HG03354 (cell line): Measurements from ENCODE around the gene CAPN1.
"Not testable (repeated sequence)": the region's sequence is repeated elsewhere in the genome, so short reads cannot be mapped to it uniquely, and the experiment has no call there.

Experiments used
- ATAC-seq: cut with Tn5 transposase; IDR thresholded peaks from one replicate; pipeline ENCODE4 v1.9.1; 2021; ENCODE audit warnings: mild to moderate bottlenecking; ENCODE audit not compliant: unreplicated experiment, poor library complexity, severe bottlenecking

The CAPN1 gene

DNA sequence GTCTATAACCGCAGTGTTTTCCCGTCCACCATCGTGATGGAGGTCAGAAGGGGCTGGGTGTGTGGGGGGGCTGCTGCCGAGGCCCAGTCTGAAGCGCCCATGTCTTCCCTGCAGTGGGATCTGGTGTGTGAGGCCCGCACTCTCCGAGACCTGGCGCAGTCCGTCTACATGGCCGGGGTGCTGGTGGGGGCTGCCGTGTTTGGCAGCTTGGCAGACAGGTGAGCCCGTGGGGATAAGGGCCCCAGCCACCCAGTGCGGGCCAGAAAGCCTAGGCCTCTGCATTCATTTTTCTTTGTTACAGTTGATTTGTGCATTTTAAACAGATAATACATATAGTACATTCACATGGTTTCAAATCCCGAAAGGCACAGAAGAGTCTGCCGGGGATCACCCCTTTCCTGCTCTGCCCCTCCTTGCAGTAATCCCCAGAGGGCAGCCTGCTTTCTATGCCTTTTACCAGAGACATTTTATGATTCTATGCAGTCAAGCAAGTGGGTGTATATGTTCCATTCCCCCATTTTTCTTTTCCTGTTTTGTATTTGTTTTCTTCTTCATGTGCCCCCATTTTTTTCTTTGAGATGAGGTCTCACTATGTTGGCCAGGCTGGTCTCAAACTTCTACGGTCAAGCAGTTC, 32.6 kb downstream of the CAPN1 start:
- ATAC-seq: no peak

DNA sequence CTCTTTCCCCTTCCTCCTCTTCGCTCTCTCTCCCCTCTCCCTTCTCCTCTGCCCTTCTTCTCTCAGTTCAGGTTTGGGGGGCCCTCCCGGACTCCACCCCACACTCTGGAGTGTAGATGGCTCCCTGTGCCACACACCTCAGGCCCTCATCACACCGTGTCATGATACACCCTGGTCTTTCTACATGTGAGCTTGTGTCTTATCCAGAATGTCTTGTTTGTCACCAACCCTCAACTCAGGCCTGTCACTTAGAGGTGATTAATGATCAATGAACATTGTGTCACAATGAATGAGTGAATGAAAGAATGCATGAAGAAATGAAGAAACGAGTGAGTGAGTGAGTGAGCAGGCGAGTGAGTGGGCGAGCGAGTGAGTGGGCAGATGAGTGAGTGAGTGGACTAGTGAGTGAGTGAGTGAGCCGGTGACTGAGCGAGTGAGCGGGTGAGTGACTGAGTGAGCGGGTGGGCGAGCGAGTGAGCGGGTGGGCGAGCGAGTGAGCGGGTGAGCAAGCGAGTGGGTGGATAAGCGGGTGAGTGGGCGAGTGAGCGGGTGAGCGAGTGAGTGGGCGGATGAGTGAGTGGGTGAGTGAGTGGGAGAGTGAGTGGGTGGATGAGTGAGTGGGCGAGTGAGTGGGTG, 33.8 kb downstream of the CAPN1 start:
- ATAC-seq: no peak

DNA sequence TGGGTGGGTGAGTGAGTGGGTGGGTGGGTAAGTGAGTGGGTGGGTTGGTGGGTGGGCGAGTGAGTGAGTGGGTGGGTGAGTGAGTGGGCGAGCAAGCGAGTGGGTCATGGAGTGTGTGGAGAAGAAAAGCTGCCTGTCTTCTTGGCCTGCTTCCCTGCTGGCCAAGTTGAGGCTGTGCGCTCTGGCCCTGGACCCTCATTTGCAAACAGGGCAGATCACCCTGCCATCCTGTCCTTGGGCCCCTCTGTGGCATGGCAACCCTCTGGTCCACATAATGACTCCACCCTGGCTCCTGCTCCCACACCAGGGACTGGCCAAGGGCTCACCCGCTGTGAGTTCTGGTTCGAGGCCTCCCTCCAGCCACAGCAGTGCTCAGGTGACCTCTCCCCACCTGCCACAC, 35.1 kb downstream of the CAPN1 start:
- no peak for ATAC-seq

DNA sequence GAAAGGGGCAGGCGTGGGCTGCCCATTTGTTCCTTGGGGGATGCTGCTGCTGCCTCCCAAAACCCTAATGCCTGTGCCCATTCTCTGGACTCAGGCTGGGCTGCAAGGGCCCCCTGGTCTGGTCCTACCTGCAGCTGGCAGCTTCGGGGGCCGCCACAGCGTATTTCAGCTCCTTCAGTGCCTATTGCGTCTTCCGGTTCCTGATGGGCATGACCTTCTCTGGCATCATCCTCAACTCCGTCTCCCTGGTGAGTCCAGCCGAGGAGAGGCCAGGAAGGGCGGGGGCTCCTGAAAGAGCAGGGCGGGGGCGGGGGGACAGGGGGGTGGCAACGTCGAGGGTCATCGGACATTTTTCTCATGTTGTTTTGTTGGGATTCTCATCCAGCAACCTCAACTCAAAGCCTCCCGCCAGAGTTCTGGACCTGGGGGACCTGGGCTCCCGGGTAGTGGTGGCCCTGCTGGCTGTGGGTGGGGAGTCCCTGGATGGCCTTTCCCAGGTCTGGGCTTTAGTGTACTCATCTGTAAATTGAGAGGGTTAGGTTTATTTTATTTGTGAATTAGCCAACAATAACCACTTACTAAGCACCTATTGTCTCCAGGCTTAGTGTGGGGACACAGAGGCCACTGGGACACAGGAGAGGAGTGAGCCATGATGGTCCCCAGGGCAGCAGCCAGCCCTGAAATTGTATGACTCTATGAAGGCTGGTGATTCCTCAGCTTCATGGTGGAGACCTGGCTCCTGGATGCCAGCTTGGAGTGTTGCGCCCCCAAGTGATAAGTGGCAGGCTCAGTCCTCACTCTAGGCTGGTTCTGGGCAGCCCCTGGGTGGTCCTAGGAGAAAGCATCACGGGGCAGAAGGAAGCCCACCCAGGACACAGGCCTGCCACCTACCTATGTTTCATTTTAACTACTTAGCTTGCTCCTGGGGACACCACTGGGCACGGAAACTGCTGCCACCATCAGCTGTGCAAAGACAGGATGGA, 36.0 kb downstream of the CAPN1 start:
- ATAC-seq: no peak

DNA sequence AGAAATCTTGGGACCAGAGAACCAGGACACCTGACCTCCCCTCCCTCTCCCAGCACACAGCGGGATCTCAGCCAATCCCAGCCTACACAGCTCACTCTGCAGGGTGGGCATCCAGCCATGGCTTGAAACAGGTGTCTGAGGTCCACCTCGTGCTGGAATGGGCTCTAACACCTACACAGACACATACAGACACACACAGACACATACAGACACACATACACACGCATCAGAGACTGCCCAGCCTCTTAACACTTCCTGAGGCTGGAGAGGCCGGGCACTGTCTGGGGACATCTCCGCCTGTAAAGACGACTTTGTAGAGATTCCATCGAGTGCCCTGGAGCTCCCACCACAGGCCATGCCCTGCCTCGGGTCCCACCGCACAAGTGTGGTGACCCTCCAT, 36.7 kb downstream of the CAPN1 start:
- no peak for ATAC-seq

DNA sequence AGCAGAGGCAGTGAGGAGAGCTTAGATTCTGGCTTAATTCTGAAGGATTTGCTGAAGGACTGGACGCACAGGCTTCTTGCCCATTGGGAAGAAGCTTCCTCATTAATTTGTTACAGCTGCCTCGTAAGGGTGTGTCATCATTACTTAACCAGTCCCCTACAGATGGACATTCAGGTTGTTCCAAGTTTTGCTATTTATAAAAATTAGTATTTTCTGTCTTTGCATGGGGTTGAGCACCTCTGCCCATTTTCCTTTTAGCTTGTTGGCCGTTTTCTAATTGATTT, 38.1 kb downstream of the CAPN1 start:
- ATAC-seq: no peak

DNA sequence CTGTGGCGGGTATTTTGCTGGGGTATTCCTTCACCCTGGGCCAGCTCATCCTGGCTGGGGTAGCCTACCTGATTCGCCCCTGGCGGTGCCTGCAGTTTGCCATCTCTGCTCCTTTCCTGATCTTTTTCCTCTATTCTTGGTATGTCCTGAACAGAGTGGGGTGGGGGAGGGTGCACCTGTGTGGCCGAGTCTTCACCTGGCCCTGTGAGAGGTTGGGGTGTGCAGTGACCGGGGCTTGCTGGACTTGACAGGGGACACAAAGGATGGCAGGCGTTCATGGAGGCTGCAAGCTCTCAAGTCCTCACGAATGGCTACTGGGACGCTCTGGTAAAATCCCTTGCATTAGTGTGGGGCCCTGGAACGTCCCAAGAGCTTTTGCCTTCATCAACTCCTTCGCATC, 39.3 kb downstream of the CAPN1 start:
- no peak for ATAC-seq

DNA sequence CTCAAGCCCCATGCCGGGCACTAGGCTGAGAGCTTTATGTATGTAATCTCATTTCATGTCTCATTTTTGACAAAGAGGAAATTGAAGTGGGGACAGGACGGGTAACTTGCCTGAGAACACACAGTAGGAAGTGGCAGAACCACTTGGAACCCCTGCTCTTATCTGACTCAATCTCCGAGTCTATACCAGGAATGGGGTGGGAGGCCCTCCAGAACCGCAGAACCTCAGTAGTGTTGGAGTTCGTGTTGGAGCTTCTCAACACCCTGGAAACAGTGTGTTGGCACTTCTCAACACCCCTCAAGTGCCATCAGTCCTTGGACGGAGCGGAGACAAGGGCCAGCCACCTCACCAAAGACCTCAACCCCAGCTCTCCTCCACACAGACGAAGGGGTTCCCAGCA, 41.3 kb downstream of the CAPN1 start:
- ATAC-seq: no peak

DNA sequence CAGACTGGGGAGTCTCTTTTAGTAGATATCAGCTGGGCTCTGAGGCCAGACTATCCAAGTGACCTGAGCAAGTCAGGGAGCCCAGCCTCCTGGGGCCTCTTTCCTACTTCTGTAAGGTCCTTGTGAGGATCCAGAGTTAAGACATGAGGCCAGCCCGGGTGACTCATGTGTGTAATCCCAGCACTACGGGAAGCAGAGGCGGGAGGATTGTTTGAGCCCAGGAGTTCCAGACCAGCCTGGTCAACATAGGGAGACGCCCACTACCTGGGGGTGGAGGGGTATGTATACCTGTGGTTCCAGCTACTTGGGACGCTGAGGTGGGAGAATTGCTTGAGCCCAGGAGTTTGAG, 43.2 kb downstream of the CAPN1 start:
- no peak for ATAC-seq

DNA sequence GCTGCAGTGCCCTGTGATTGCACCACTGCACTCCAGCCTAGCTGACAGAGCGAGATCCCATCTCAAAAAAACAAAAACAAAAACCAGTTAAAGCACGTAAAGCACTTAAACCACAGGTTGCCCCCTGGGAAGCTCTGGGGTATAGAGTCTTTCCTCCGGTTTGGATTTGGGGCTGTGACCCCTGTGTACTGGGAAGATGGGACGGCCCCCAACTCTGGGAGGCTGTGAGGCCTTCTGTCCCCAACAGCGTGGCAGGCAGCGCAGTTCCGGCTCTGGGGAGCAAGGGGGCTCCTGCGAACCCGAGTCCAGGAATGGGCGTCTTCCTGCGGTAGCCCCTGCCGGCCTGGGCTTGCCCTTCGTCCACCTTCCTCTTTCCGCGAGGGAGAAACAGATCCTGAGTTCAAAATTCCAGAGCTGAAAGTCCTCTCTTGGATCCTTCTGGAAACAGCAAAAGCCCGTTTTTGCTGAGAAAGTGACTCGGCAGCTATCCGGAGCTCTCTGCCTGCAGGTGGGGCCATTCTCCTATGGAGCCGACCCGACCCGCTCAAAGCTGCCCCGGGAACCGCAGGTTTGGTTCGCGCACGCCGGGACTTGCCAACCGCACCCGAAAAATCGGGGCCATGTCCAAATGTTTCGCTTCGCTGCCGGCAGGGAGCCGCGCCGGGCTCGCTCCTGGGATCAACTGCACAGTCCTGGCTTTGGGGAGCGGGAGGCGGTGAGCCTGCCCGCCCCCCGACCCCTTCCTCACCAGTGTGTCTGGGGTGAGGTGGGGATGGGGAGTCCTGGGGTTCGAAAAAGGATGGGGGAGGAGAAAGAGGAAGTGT, 43.8 kb downstream of the CAPN1 start:
- no peak for ATAC-seq

DNA sequence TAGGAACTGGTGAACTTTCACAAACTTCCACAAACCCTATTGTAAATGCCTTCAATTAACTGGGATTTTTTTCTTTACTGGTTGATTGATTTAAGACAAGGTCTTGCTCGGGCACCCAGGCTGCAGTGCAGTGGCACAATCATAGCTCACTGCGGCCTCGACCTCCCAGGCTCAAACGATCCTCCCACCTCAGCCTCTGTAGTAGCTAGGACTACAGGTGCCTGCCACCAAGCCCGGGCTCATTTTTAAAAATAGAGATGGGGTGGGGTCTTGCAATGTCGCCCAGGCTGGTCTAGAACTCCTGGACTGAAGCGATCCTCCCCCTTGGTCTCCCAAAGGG, 44.3 kb downstream of the CAPN1 start:
- no peak for ATAC-seq

DNA sequence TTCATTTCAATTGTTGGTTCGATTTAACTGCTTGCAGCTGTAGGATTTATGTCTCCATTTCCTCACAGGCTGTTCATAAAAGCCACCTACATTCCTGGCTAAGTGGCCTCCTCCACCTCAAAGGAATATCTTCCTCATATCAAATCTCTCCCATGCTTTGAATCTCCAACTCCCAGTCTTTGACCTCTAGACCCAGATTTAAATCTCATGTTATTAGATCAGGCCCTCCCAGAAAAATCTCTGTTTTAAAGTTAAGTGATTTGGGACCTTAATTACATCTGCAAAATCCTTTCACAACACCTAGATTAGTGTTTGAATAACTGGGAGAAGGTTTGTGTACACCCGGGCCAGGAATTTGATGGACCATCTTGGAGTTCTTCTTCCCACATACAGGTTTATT, 46.2 kb downstream of the CAPN1 start:
- no peak for ATAC-seq

DNA sequence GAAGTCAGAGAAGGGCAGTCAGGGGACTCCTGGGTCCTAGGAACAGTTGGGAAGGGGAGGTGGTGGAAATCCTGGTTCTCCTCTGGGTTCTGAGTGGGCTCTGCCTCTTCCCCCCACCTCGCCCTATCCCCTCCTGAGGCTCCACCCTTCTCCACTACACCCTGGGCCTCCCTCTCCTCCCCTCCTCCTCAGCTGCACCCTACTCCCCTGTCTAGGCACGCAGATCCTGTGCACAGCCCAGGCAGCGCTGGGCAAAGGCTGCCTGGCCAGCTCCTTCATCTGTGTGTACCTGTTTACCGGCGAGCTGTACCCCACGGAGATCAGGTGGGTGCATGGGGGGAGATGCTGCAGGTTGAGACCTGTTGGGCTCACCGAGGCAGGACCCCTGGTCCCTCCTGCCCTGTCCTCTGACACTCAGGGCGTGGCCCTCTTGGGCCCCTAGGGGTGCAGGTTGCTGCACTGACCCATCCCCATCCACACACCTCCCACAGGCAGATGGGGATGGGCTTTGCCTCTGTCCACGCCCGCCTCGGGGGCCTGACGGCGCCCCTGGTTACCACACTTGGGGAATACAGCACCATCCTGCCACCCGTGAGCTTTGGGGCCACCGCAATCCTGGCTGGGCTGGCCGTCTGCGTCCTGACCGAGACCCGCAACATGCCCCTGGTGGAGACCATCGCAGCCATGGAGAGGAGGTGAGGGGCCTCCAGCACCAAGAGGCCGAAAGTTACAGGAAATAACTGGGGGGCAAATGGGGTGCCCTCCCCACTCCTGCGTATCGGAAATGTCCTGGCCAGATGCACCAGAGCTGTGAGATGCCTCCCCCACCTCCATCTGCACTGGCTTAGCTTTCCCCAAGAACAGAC, 54.7 kb downstream of the CAPN1 start:
- no peak for ATAC-seq

DNA sequence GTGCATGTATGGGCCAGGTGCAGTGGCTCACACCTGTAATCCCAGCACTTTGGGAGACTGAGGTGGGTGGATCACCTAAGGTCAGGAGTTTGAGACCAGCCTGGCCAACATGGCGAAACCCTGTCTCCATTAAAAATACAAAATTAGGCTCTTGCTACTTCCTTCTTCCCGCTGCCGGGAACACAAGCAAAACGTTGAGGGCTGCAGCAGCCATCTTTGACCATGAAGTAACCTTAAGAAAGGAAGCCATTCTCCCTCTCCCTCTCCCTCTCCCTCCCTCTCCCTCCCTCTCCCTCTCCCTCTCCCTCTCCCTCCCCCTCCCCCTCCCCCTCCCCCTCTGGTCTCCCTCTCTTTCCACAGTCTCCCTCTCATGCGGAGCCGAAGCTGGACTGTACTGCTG, 56.6 kb downstream of the CAPN1 start:
- not testable (repeated sequence) for ATAC-seq

DNA sequence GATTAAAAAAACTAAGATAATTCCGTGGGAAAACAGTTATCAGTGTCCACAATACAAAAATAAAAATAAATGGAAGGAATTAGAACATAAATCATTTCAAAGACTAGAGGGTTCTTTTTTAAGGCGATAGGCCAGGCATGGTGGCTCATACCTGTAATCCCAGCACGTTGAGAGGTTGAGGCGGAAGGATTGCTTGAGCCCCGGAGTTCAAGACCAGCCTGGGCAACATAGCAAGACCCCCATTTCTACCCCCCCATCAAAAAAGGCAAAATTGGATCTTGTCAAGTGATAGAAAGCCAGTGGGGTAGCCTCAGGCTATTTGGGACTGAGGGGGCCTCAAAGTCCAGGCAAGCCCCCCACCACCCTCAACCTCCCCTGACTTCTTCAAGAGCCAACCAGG, 59.4 kb downstream of the CAPN1 start:
- no peak for ATAC-seq

DNA sequence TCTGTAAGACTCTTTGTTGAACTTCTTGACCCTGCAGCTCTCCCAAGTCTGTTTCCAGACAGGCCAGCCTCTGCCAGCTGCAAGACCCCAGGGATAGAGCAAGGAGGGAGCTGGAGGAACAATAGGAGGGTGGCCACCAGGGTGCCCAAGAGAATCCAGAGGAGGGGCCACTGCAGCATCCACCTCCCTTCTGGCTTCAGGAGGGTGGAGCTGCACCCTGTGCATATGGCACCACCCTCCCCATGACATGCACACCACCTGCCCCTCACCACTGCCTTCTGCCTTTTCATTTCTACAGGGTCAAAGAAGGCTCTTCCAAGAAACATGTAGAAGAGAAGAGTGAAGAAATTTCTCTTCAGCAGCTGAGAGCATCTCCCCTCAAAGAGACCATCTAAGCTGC, 60.0 kb downstream of the CAPN1 start:
- ATAC-seq: no peak

DNA sequence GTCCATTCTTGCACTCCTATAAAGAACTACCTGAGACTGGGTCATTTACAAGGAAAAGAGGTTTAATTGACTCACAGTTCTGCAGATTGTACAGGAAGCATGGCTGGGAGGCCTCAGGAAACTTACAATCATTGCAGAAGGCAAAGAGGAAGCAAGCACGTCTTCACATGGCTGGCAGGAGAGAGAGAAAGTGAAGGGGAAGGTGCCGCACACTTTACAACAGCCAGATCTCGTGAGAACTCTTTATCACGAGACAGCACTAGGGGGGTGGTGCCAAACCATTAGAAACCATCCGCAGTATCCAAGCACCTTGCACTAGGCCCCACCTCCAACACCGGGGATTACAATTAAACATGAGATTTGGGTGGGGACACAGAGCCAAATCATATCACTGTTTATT, 60.7 kb downstream of the CAPN1 start:
- no peak for ATAC-seq

DNA sequence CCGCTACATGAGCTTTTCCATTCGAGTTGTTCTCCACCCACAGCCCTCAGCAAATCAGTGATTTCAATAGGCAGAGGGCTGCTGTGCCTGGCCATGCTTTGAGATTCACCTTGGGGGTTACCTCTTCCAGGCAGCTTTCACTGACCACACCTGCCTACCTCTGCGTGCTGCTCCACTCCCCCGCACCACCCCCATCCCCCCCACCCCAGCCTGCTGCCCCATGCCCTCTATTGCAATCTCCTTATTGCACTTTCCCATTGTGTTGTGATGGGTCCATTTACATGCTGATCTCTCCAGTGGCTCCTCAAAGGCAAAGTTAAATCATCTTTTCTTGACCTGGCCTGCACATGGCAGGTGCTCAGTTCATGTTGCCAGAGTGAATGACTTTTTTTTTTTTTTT, 62.1 kb downstream of the CAPN1 start:
- ATAC-seq: no peak

DNA sequence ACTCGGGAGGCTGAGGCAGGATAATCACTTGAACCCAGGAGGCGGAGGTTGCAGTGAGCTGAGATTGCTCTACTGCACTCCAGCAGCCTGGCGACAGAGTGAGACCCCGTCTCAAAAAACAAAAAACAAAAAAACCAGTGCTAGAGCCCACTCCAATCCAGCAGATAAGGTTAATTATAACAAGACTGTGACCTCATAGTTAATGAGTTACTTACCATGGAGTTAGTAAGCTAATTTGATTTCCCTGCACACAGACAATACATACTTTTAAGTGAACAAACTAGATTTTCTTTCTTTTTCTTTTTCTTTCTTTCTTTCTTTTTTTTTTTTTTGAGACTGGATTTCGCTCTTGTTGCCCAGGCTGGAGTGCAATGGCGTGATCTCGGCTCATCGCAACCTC, 63.3 kb downstream of the CAPN1 start:
- not testable (repeated sequence) for ATAC-seq

DNA sequence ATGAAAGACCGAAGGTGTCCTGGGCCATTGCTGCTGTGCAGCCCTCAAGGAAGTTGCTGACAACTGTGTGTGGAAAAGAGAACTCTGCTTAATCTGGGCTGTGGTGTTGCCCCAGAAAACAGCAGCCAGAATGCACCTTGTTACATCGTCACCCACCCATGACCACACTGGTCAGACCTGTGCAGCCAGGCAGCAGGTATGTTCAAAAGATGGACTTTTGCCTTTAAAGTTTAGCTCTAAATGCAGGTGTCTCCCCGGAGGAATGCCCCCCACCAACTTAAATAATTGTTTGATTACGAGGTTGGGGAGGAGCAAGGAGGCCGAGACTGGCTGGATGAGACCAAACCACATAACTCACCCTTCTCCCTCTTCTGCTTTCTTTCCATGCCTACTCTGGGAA, 64.8 kb downstream of the CAPN1 start:
- no peak for ATAC-seq
